Naive thymus-derived CD4-positive, alpha-beta T cell (primary cell): Measurements from ENCODE around the gene MACC1. TPM values are rescaled to one million over a fixed set of nuclear protein-coding genes. Genes with fewer than 3 reads are reported as not detected.
"Not testable (repeated sequence)": the region's sequence is repeated elsewhere in the genome, so short reads cannot be mapped to it uniquely, and the experiment has no call there.

ENCODE experiments used
- ATAC-seq: fragments of 150-1000 bp; cut with Tn5 transposase; 2 replicates; pipeline ENCODE4 v1.10.0; 2021; ENCODE audit warnings: mild to moderate bottlenecking, moderate library complexity
- CTCF ChIA-PET: fragments of 350-600 bp; sonication (Branson Sonifier 250); formaldehyde crosslinking; loops from one replicate; lab custom pipeline; 2021; ENCODE audit warnings: antibody characterized with exemption; lab: Charles Lee
- POLR2A ChIA-PET: fragments of 350-600 bp; sonication (Branson Sonifier 250); formaldehyde crosslinking; loops from one replicate; lab custom pipeline; 2021; ENCODE audit warnings: antibody characterized with exemption, inconsistent platforms; lab: Charles Lee
- DNase-seq, 9 donors: peaks; one replicate each; pipeline versions ENCODE4 v3.0.0 to v3.0.0-alpha.2; 2020 to 2022; ENCODE audit warnings: mixed read lengths in 1 of 9
- H3K27ac ChIP-seq: one replicate; pipeline ENCODE4 v1.7.0; 2013; ENCODE audit warnings: mild to moderate bottlenecking, low read depth, low read length, moderate library complexity
- H3K27me3 ChIP-seq, 2 donors: one replicate each; pipeline ENCODE4 v1.7.0; 2013; ENCODE audit warnings: low read length in 2 of 2, mild to moderate bottlenecking in 2 of 2, moderate library complexity in 2 of 2; ENCODE audit not compliant: control insufficient read depth in 2 of 2, insufficient read depth in 2 of 2
- H3K36me3 ChIP-seq, 3 experiments: 1 replicate in 2 of 3; 2 replicates in 1 of 3; pipeline ENCODE4 v1.7.0; 2013; ENCODE audit warnings: low read length in 3 of 3, mild to moderate bottlenecking in 3 of 3, moderate library complexity in 1 of 3; ENCODE audit not compliant: insufficient read depth in 3 of 3, control insufficient read depth in 2 of 3
- H3K4me1 ChIP-seq, 2 donors: one replicate each; pipeline ENCODE4 v1.7.0; 2013; ENCODE audit warnings: low read length in 2 of 2, mild to moderate bottlenecking in 2 of 2, moderate library complexity in 1 of 2; ENCODE audit not compliant: control insufficient read depth in 2 of 2, insufficient read depth in 2 of 2
- H3K4me3 ChIP-seq: 2 replicates; pipeline ENCODE4 v1.7.0; 2013; ENCODE audit warnings: mild to moderate bottlenecking, low read length
- H3K9me3 ChIP-seq, 3 experiments: 1 replicate in 2 of 3; 2 replicates in 1 of 3; pipeline ENCODE4 v1.7.0; 2013; ENCODE audit warnings: low read length in 3 of 3; ENCODE audit not compliant: control insufficient read depth in 2 of 3
- H3K27ac Mint-ChIP-seq, 9 donors: one replicate each; pipeline ENCODE4 v1.8.0; 2020 to 2022; ENCODE audit warnings: mixed read lengths in 9 of 9, mild to moderate bottlenecking in 8 of 9, moderate library complexity in 5 of 9, inconsistent platforms in 2 of 9
- H3K27me3 Mint-ChIP-seq, 5 donors: one replicate each; pipeline ENCODE4 v1.8.0; 2021 to 2022; ENCODE audit warnings: mixed read lengths in 5 of 5, mild to moderate bottlenecking in 1 of 5
- H3K36me3 Mint-ChIP-seq, 5 donors: one replicate each; pipeline ENCODE4 v1.8.0; 2020 to 2022; ENCODE audit warnings: mixed read lengths in 5 of 5, mild to moderate bottlenecking in 3 of 5, inconsistent platforms in 1 of 5
- H3K4me1 Mint-ChIP-seq, 7 donors: one replicate each; pipeline ENCODE4 v1.8.0; 2020 to 2022; ENCODE audit warnings: mixed read lengths in 7 of 7, mild to moderate bottlenecking in 3 of 7, inconsistent platforms in 1 of 7
- H3K4me3 Mint-ChIP-seq, 10 donors: one replicate each; pipeline ENCODE4 v1.8.0; 2020 to 2022; ENCODE audit warnings: mild to moderate bottlenecking in 10 of 10, mixed read lengths in 10 of 10, moderate library complexity in 6 of 10, inconsistent platforms in 2 of 10
- H3K9me3 Mint-ChIP-seq, 11 donors: one replicate each; pipeline ENCODE4 v1.8.0; 2020 to 2022; ENCODE audit warnings: mixed read lengths in 11 of 11, mild to moderate bottlenecking in 4 of 11, inconsistent platforms in 1 of 11, moderate library complexity in 1 of 11
- intact Hi-C, 2 donors: fragments of 100-400 bp; cut with micrococcal nuclease; formaldehyde crosslinking; loops; one replicate each; pipeline ENCODE4 v1.15.1; 2023
- polyA plus RNA-seq, 2 donors: library from polyadenylated mRNA; unstranded; fragments of 300-500 nt; fragmentation: Illumina TruSeq; gene quantifications; one replicate each; pipeline ENCODE4 v1.2.3, GENCODE V29; 2021
- total RNA-seq, 6 experiments: library from RNA in 5 of 6; stranded (reverse) in 5 of 6; gene quantifications; 1 replicate in 5 of 6; 2 replicates in 1 of 6; pipeline ENCODE4 v1.2.3 and lab custom pipeline; 2021 to 2026

MACC1 gene
- total and polyA plus RNA-seq, 7 experiments from 2014 or later, result 0.03 to 0.24 (median 0.13) TPM

- H3K9me3 Mint-ChIP-seq, H3K9me3 ChIP-seq, intact Hi-C loops, ATAC-seq, H3K4me3 ChIP-seq, H3K27ac Mint-ChIP-seq, CTCF ChIA-PET, H3K27me3 ChIP-seq, H3K36me3 Mint-ChIP-seq, DNase-seq, H3K27ac ChIP-seq, H3K36me3 ChIP-seq, H3K4me3 Mint-ChIP-seq, H3K4me1 Mint-ChIP-seq, POLR2A ChIA-PET, H3K27me3 Mint-ChIP-seq, H3K4me1 ChIP-seq: not testable (repeated sequence)
Observed at GRCh38 chr7:20120611-20121168, 96.5 kb downstream of the MACC1 start.

- no peak for DNase-seq
- intact Hi-C loops, result no loop called here
- no peaks in the 10 kb centered on the region for H3K9me3 ChIP-seq
- CTCF ChIA-PET, result no interaction called here
- Mint-ChIP-seq H3K27ac (no peak overlapping the region), H3K9me3 (peaks cover 0 to 3% (median 0%) of the 10 kb centered on the region in 11 donors), H3K36me3 (no peaks in the 10 kb centered on the region), H3K27me3 (no peaks in the 10 kb centered on the region), H3K4me3 (no peak overlapping the region), H3K4me1 (peaks cover 0 to 23% (median 3%) of the 10 kb centered on the region in 7 donors)
- H3K36me3 ChIP-seq, result no peaks in the 10 kb centered on the region
- ATAC-seq, result no peak
- no peak overlapping the region for H3K27ac ChIP-seq
- H3K4me1 ChIP-seq, result no peaks in the 10 kb centered on the region
- H3K27me3 ChIP-seq, result no peaks in the 10 kb centered on the region
- POLR2A ChIA-PET, result no interaction called here
- H3K4me3 ChIP-seq, result no peak overlapping the region
Observed at GRCh38 chr7:20116869-20117268, 100.3 kb downstream of the MACC1 start.

DNA sequence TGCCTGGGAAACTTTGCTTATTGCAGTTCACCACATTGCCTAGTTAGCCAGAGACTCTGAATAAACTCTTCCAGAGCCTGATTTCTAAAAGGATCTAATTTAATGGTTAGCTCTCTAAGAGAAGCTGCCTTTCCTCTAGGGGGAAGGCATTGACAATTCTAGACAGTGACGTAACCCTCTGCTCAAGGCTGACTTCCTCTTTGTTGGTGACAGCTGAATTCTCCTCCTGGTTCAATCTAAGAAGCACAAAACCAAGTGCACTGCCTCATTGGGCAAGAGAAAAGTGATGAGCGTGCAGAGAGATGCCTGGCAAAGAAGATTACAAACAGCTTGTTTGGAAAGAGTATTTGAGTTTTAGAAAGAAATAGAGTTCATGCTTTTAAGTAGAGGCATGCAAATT lies 102.7 kb downstream of the MACC1 start:
- no peaks in the 10 kb centered on the region for H3K9me3 ChIP-seq
- no peaks in the 10 kb centered on the region for H3K27me3 ChIP-seq
- no peaks in the 10 kb centered on the region for H3K27me3 Mint-ChIP-seq
- H3K27ac ChIP-seq, result no peak overlapping the region
- H3K4me1 Mint-ChIP-seq, result peaks cover 0 to 26% (median 3%) of the 10 kb centered on the region in 7 donors
- no peaks in the 10 kb centered on the region for H3K36me3 ChIP-seq
- no peaks in the 10 kb centered on the region for H3K4me1 ChIP-seq
- no peak overlapping the region for H3K4me3 Mint-ChIP-seq
- peak in 1 of 9 donors; percentile 9 for DNase-seq
- no peaks in the 10 kb centered on the region for H3K9me3 Mint-ChIP-seq
- ChIA-PET CTCF (no interaction called here), POLR2A (no interaction called here)
- ATAC-seq, result peak; percentile 88
- H3K36me3 Mint-ChIP-seq, result no peaks in the 10 kb centered on the region
- peak overlapping the region in 1 of 9 donors; percentile 35 for H3K27ac Mint-ChIP-seq
- H3K4me3 ChIP-seq, result no peak overlapping the region
- intact Hi-C loops, result no loop called here

- Histone ChIP-seq H3K4me3 (no peak overlapping the region), H3K9me3 (no peaks in the 10 kb centered on the region), H3K27ac (no peak overlapping the region), H3K4me1 (no peaks in the 10 kb centered on the region), H3K27me3 (no peaks in the 10 kb centered on the region), H3K36me3 (no peaks in the 10 kb centered on the region)
- intact Hi-C loops, result no loop called here
- no peak for DNase-seq
- H3K36me3 Mint-ChIP-seq, result no peaks in the 10 kb centered on the region
- CTCF ChIA-PET, result no interaction called here
- POLR2A ChIA-PET, result no interaction called here
- H3K9me3 Mint-ChIP-seq, result no peaks in the 10 kb centered on the region
- H3K27me3 Mint-ChIP-seq, result no peaks in the 10 kb centered on the region
- ATAC-seq, result peak; percentile 56
- H3K4me3 Mint-ChIP-seq, result peak overlapping the region in 1 of 10 donors; percentile 10
- no peak overlapping the region for H3K27ac Mint-ChIP-seq
- peaks cover 0 to 26% (median 3%) of the 10 kb centered on the region in 7 donors for H3K4me1 Mint-ChIP-seq
Observed at GRCh38 chr7:20113427-20114027, 103.7 kb downstream of the MACC1 start.

DNA sequence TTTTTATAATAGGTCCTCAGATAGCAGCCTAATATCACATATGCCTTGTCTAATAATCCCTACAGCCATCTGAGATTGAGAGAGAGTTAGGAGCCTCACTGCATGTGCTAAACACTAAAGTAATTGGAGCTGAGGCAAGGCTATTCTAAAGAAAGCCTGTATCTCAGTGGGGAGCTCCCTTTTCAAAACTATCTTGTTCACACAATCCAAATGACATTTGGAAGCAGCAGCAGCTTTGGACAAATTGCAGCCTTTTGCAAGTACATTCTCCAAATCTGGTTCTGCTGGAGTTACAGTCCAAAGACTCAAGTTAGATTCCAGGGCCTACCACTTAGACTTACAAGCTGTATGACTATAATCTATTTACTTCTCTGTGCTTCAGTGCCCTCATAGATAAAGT lies 104.5 kb downstream of the MACC1 start:
- intact Hi-C loops, result no loop called here
- H3K27ac Mint-ChIP-seq, result no peak overlapping the region
- peaks cover 0 to 26% (median 3%) of the 10 kb centered on the region in 7 donors for H3K4me1 Mint-ChIP-seq
- H3K36me3 ChIP-seq, result no peaks in the 10 kb centered on the region
- ChIA-PET POLR2A (no interaction called here), CTCF (no interaction called here)
- ATAC-seq (no peak), DNase-seq (no peak)
- no peaks in the 10 kb centered on the region for H3K36me3 Mint-ChIP-seq
- no peak overlapping the region for H3K27ac ChIP-seq
- no peaks in the 10 kb centered on the region for H3K4me1 ChIP-seq
- H3K9me3 Mint-ChIP-seq, result peaks cover 0 to under 1% (median 0%) of the 10 kb centered on the region in 11 donors
- H3K4me3 Mint-ChIP-seq, result no peak overlapping the region
- no peaks in the 10 kb centered on the region for H3K9me3 ChIP-seq
- H3K4me3 ChIP-seq, result no peak overlapping the region
- no peaks in the 10 kb centered on the region for H3K27me3 ChIP-seq
- no peaks in the 10 kb centered on the region for H3K27me3 Mint-ChIP-seq

DNA sequence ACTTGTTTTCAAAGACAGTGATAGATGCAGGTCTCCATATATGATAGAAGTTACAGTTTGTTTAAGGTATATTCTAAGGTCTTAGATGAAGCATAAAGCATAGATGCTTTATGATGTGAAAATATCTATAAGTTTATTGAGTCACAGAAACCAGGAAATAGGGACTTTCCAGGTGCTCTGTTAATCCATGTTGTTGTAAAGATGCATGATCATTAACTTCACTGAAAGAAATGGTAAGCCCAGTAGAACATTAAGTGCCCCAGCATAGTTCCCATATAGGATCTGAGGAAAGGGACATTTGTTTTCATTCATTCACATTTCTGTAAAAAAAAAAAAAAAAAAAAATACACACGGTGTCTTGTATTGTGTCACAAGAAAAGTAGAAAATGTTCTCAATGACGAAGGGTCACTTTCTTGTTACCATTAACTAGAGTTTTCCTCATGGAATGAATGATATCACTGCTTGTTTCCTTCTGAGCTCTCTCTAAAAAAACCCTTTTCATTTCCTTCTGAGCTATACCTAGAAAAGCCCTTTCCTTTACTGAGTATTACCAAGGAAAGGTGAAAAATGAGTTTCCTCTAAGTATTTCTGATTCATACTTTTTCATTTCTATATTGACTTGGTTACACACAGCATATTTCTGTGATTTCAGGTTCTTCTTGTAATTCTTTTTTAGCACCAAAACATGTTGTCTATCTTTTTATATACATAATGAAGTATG lies 105.2 kb downstream of the MACC1 start:
- no peak for DNase-seq
- Histone ChIP-seq H3K4me1 (no peaks in the 10 kb centered on the region), H3K9me3 (no peaks in the 10 kb centered on the region), H3K4me3 (no peak overlapping the region), H3K27me3 (no peaks in the 10 kb centered on the region), H3K27ac (no peak overlapping the region), H3K36me3 (no peaks in the 10 kb centered on the region)
- H3K36me3 Mint-ChIP-seq, result no peaks in the 10 kb centered on the region
- POLR2A ChIA-PET, result no interaction called here
- no peak for ATAC-seq
- CTCF ChIA-PET, result no interaction called here
- H3K4me1 Mint-ChIP-seq, result peaks cover 0 to 26% (median 3%) of the 10 kb centered on the region in 7 donors
- intact Hi-C loops, result no loop called here
- no peak overlapping the region for H3K4me3 Mint-ChIP-seq
- no peaks in the 10 kb centered on the region for H3K27me3 Mint-ChIP-seq
- peaks cover 0 to 2% (median 0%) of the 10 kb centered on the region in 11 donors for H3K9me3 Mint-ChIP-seq
- no peak overlapping the region for H3K27ac Mint-ChIP-seq
